Liver (tissue), 9 donors: ENCODE measurements around the gene C2orf49. TPM values are rescaled to one million over a fixed set of nuclear protein-coding genes. Genes with fewer than 3 reads are reported as not detected.

Source experiments
- DNase-seq: peaks from one replicate; pipeline ENCODE4 v3.0.0-alpha.2; 2017; ENCODE audit warnings: low spot score
- H3K27ac ChIP-seq, 2 donors: one replicate each; pipeline ENCODE4 v1.7.0; 2013; ENCODE audit warnings: inconsistent platforms in 2 of 2, low read length in 2 of 2, control low read depth in 1 of 2, low read depth in 1 of 2, mild to moderate bottlenecking in 1 of 2
- H3K27me3 ChIP-seq, 4 donors: one replicate each; pipeline versions ENCODE4 v1.6.1 to v1.7.0; 2013; ENCODE audit warnings: low read length in 3 of 4, inconsistent platforms in 1 of 4, mild to moderate bottlenecking in 1 of 4, moderate library complexity in 1 of 4; ENCODE audit not compliant: control insufficient read depth in 4 of 4, insufficient read depth in 4 of 4
- H3K36me3 ChIP-seq, 4 donors: one replicate each; pipeline versions ENCODE4 v1.6.1 to v1.7.0; 2013; ENCODE audit warnings: low read length in 3 of 4, mild to moderate bottlenecking in 3 of 4, low read depth in 1 of 4, moderate library complexity in 1 of 4; ENCODE audit not compliant: control insufficient read depth in 4 of 4, insufficient read depth in 3 of 4
- H3K4me1 ChIP-seq, 4 donors: one replicate each; pipeline versions ENCODE4 v1.6.1 to v1.7.0; 2013; ENCODE audit warnings: low read length in 3 of 4, mild to moderate bottlenecking in 3 of 4, moderate library complexity in 1 of 4; ENCODE audit not compliant: control insufficient read depth in 4 of 4, insufficient read depth in 4 of 4
- H3K4me3 ChIP-seq, 3 donors: one replicate each; pipeline versions ENCODE4 v1.6.1 to v1.7.0; 2013; ENCODE audit warnings: low read length in 3 of 3, control low read depth in 1 of 3, low read depth in 1 of 3, mild to moderate bottlenecking in 1 of 3
- H3K9ac ChIP-seq, 2 donors: one replicate each; pipeline ENCODE4 v1.7.0; 2013; ENCODE audit warnings: low read length in 2 of 2, mild to moderate bottlenecking in 2 of 2, moderate library complexity in 2 of 2, control low read depth in 1 of 2, low read depth in 1 of 2
- H3K9me3 ChIP-seq, 4 donors: one replicate each; pipeline versions ENCODE4 v1.6.1 to v1.7.0; 2013; ENCODE audit warnings: low read length in 3 of 4; ENCODE audit not compliant: control insufficient read depth in 4 of 4
- ATF3 ChIP-seq: IDR thresholded peaks from 2 replicates; pipeline ENCODE4 v1.6.1; 2016; ENCODE audit warnings: antibody characterized with exemption
- CTCF ChIP-seq: fragments of 150-350 bp; IDR thresholded peaks from 2 replicates; pipeline ENCODE4 v1.5.1; 2017; ENCODE audit warnings: improper control_type of control experiment, low read depth, low read length; ENCODE audit not compliant: missing input control
- EGR1 ChIP-seq, 2 donors: IDR thresholded peaks; 2 replicates each; pipeline ENCODE4 v1.6.1; 2016 to 2018; ENCODE audit warnings: antibody characterized with exemption in 2 of 2, low read depth in 2 of 2
- FOXA1 ChIP-seq: IDR thresholded peaks from 2 replicates; pipeline ENCODE4 v1.6.1; 2016; ENCODE audit warnings: antibody characterized with exemption
- FOXA2 ChIP-seq: IDR thresholded peaks from 2 replicates; pipeline ENCODE4 v1.6.1; 2016; ENCODE audit warnings: antibody characterized with exemption
- GABPA ChIP-seq, 2 donors: IDR thresholded peaks in 1 of 2; conservative IDR thresholded peaks in 1 of 2; 2 replicates each; pipeline ENCODE4 v1.6.1; 2016; ENCODE audit warnings: antibody characterized with exemption in 2 of 2, mild to moderate bottlenecking in 1 of 2, moderate library complexity in 1 of 2
- HNF4A ChIP-seq, 2 donors: conservative IDR thresholded peaks; 2 replicates each; pipeline ENCODE4 v1.6.1; 2016; ENCODE audit warnings: antibody characterized with exemption in 2 of 2, mild to moderate bottlenecking in 2 of 2
- HNF4G ChIP-seq: IDR thresholded peaks from 2 replicates; pipeline ENCODE4 v1.6.1; 2016; ENCODE audit warnings: antibody characterized with exemption
- JUND ChIP-seq, 2 donors: IDR thresholded peaks; 2 replicates each; pipeline ENCODE4 v1.6.1; 2016; ENCODE audit warnings: antibody characterized with exemption in 2 of 2
- MAX ChIP-seq: IDR thresholded peaks from 2 replicates; pipeline ENCODE4 v1.6.1; 2016; ENCODE audit warnings: antibody characterized with exemption
- NR2F2 ChIP-seq: IDR thresholded peaks from 2 replicates; pipeline ENCODE4 v1.6.1; 2016; ENCODE audit warnings: antibody characterized with exemption
- RAD21 ChIP-seq, 2 donors: IDR thresholded peaks; 2 replicates each; pipeline ENCODE4 v1.6.1; 2016; ENCODE audit warnings: antibody characterized with exemption in 2 of 2, mild to moderate bottlenecking in 2 of 2
- REST ChIP-seq: IDR thresholded peaks from 2 replicates; pipeline ENCODE4 v1.6.1; 2016; ENCODE audit warnings: antibody characterized with exemption, mild to moderate bottlenecking
- RXRA ChIP-seq, 2 donors: IDR thresholded peaks; 2 replicates each; pipeline ENCODE4 v1.6.1; 2017 to 2018; ENCODE audit warnings: antibody characterized with exemption in 2 of 2, mild to moderate bottlenecking in 1 of 2
- SP1 ChIP-seq: IDR thresholded peaks from 2 replicates; pipeline ENCODE4 v1.6.1; 2018; ENCODE audit warnings: antibody characterized with exemption, mild to moderate bottlenecking
- TAF1 ChIP-seq: conservative IDR thresholded peaks from 2 replicates; pipeline ENCODE4 v1.6.1; 2016; ENCODE audit warnings: antibody characterized with exemption, mild to moderate bottlenecking
- YY1 ChIP-seq: IDR thresholded peaks from 2 replicates; pipeline ENCODE4 v1.6.1; 2016; ENCODE audit warnings: antibody characterized with exemption, mild to moderate bottlenecking
- ZBTB33 ChIP-seq: IDR thresholded peaks from 2 replicates; pipeline ENCODE4 v1.6.1; 2016; ENCODE audit warnings: antibody characterized with exemption
- WGBS: extraction: QIAGEN DNeasy Blood & Tissue Kit; methylation state at CpG from one replicate; pipeline ENCODE4 v1.1.7; 2013; 5-methylcytosine and 5-hydroxymethylcytosine counted together
- polyA plus RNA-seq, 2 donors: library from polyadenylated mRNA; stranded (reverse) in 1 of 2; unstranded in 1 of 2; fragments of 200-250 nt in 1 of 2; fragments of >200 nt in 1 of 2; fragmentation: Nextera tagmentation in 1 of 2; extraction: Ambion mirVana in 1 of 2; gene quantifications; one replicate each; pipeline versions ENCODE4 v1.2.1 to v1.2.3, GENCODE V29; 2013 to 2015
- total RNA-seq, 2 donors: library from RNA; depleted of rRNA; stranded (reverse); fragments of >200 nt; gene quantifications; one replicate each; pipeline ENCODE4 v1.2.3, GENCODE V29; 2014
- donor health status: healthy.
- donor health status: healthy.
- donor health status: healthy.
- donor health status: healthy.
- donor health status: healthy.

Gene C2orf49
- total and polyA plus RNA-seq, 4 donors: 3.3 to 8.2 (median 8.1) TPM

DNA sequence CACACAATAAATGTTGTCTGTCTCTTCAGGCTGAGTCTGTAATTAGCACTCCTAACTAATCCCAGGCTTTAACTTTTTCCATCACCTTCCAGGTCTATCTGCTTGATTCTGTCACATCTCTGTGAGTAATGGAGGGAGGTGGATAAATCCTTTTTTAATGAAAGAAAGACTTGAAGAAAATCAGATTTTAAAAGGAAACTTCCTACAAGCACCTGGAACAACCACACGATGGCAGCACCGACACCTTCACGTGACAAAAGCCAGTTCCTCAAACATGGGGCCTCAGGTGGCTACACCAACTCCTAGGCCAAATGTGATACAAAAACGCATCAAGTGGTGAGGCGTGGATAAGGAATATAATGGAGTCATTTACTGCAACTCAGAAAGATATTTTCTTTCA, 49.6 kb upstream of the C2orf49 start:
- Histone ChIP-seq H3K9ac (no peak overlapping the region), H3K4me3 (no peak overlapping the region), H3K27me3 (no peaks in the 10 kb centered on the region), H3K9me3 (no peaks in the 10 kb centered on the region), H3K27ac (no peak overlapping the region), H3K4me1 (no peaks in the 10 kb centered on the region), H3K36me3 (peaks cover 16 to 60% (median 36%) of the 10 kb centered on the region in 4 donors)
- TF ChIP-seq RAD21 (IDR thresholded peaks at IDR 0.05): peak; percentile 29 to 68
- no peak for TF ChIP-seq EGR1 (IDR thresholded peaks at IDR 0.05; ENCODE audit: low read depth in 2 of 2)
- TF ChIP-seq CTCF: peak; percentile 45
- WGBS: 66% methylated on average over 5 of the region's 5 CpGs
- peak; percentile 40 for DNase-seq

GRCh38 chr2:105288133-105288532, 49.2 kb upstream of the C2orf49 start:
- Histone ChIP-seq H3K9ac (no peak overlapping the region), H3K27me3 (no peaks in the 10 kb centered on the region), H3K4me3 (no peak overlapping the region), H3K9me3 (no peaks in the 10 kb centered on the region), H3K4me1 (no peaks in the 10 kb centered on the region), H3K27ac (no peak overlapping the region), H3K36me3 (peaks cover 16 to 60% (median 36%) of the 10 kb centered on the region in 4 donors)
- WGBS: 96% methylated on average over 7 of the region's 7 CpGs
- TF ChIP-seq TAF1: no peak
- no peak for TF ChIP-seq NR2F2
- TF ChIP-seq ZBTB33: no peak
- no peak for TF ChIP-seq EGR1 (IDR thresholded peaks at IDR 0.05; ENCODE audit: low read depth in 2 of 2)
- no peak for TF ChIP-seq FOXA2
- no peak for TF ChIP-seq RAD21 (IDR thresholded peaks at IDR 0.05)
- no peak for TF ChIP-seq RXRA (IDR thresholded peaks at IDR 0.05)
- no peak for TF ChIP-seq CTCF
- TF ChIP-seq ATF3: no peak
- TF ChIP-seq MAX: no peak
- no peak for TF ChIP-seq YY1
- no peak for TF ChIP-seq HNF4G
- no peak for TF ChIP-seq JUND (IDR thresholded peaks at IDR 0.05)
- no peak for TF ChIP-seq FOXA1
- TF ChIP-seq SP1: no peak
- TF ChIP-seq GABPA (IDR thresholded peaks at IDR 0.05 in 1 of 2, conservative IDR thresholded peaks at IDR 0.05 in 1 of 2): no peak
- no peak for TF ChIP-seq HNF4A (conservative IDR thresholded peaks at IDR 0.05)
- no peak for TF ChIP-seq REST
- no peak for DNase-seq
